Measurements from ENCODE around the gene BLNK. TPM values are rescaled to one million over a fixed set of nuclear protein-coding genes. Genes with fewer than 3 reads are reported as not detected.

Gene BLNK
- total RNA-seq, 1 experiment from 2014 or later = 1.1 TPM

DNA sequence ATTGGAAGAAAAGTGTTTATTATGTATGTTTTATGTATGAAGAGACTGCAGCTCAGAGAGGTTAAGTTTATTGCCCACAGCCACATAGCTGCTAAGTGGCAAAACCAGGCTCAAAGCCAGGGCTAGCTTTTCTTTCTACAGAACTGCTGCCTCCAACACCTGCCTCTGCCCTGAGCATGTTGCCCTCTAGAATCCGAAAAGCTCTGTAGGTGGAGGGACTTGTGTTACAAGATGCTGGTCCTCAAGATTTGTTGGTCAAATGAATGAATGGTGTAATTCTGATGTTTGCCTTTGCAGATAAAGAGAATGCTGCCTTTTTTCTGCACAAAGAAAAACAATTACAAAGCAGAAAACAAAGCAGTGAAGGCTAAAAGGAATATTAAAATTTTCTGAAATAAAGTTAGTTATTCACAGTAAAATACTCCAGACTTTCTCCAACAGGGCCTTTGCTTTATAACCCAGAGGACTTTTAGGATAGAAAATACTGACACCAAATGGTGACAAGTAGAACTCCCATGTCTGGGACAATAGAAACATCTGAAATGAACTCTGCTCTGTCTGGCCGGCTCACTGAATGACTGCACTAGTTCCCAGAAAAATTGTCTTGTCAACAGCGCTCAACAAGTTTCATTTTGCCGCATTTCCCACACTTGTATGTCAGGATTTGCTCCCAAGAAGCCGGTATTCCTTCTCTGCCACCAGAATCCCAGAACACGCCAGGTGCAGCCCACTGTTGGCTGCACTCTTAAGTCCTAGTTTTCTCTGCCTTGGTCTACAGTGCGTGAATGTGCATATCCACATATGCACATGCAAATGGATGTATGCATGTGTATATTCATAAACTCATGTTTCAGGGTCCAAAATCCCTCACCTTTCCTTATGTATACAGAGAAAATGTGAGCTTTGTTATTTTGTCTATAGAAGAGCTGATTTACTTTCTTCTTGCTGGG, 21.9 kb upstream of the BLNK start:
- CTCF ChIA-PET = interaction anchor here (0.6 to 7.7 kb wide), 47 partner anchors 9 to 798 kb away, joined by 3 to 250 read pairs (median 4); partner anchors contain the start of genes BLNK, DNTT and TCTN3
- no peaks in the 10 kb centered on the region for H3K36me3 Mint-ChIP-seq (ENCODE audit: insufficient read depth, unreplicated experiment)
- BruUV-seq (replicated peaks) = no TSS peak
- DNase-seq (ENCODE audit: unreplicated experiment) = peak; percentile 61
- no peak overlapping the region for H3K4me3 Mint-ChIP-seq (ENCODE audit: unreplicated experiment)
- H3K9me3 Mint-ChIP-seq (ENCODE audit: unreplicated experiment) = no peaks in the 10 kb centered on the region
- POLR2A ChIA-PET = interaction anchor here (0.5 to 1.3 kb wide), 4 partner anchors 22 to 134 kb away, joined by 3 to 5 read pairs (median 4); partner anchors contain the start of gene BLNK
- TF ChIP-seq, protein P1, sequence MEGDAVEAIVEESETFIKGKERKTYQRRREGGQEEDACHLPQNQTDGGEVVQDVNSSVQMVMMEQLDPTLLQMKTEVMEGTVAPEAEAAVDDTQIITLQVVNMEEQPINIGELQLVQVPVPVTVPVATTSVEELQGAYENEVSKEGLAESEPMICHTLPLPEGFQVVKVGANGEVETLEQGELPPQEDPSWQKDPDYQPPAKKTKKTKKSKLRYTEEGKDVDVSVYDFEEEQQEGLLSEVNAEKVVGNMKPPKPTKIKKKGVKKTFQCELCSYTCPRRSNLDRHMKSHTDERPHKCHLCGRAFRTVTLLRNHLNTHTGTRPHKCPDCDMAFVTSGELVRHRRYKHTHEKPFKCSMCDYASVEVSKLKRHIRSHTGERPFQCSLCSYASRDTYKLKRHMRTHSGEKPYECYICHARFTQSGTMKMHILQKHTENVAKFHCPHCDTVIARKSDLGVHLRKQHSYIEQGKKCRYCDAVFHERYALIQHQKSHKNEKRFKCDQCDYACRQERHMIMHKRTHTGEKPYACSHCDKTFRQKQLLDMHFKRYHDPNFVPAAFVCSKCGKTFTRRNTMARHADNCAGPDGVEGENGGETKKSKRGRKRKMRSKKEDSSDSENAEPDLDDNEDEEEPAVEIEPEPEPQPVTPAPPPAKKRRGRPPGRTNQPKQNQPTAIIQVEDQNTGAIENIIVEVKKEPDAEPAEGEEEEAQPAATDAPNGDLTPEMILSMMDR (IDR thresholded peaks at IDR 0.05; ENCODE audit: unreplicated experiment) = peak; percentile 43
- H3K4me1 Mint-ChIP-seq (ENCODE audit: insufficient read depth, unreplicated experiment) = no peaks in the 10 kb centered on the region
- H3K27ac Mint-ChIP-seq (ENCODE audit: low read depth, unreplicated experiment) = no peak overlapping the region
- intact Hi-C loops (cut with micrococcal nuclease) = loop anchor here (1.0 kb wide), 3 partner anchors 64 to 276 kb away; no protein-coding TSS in a partner anchor
- H3K27me3 Mint-ChIP-seq (ENCODE audit: insufficient read depth, unreplicated experiment) = peaks cover 8% of the 10 kb centered on the region

DNA sequence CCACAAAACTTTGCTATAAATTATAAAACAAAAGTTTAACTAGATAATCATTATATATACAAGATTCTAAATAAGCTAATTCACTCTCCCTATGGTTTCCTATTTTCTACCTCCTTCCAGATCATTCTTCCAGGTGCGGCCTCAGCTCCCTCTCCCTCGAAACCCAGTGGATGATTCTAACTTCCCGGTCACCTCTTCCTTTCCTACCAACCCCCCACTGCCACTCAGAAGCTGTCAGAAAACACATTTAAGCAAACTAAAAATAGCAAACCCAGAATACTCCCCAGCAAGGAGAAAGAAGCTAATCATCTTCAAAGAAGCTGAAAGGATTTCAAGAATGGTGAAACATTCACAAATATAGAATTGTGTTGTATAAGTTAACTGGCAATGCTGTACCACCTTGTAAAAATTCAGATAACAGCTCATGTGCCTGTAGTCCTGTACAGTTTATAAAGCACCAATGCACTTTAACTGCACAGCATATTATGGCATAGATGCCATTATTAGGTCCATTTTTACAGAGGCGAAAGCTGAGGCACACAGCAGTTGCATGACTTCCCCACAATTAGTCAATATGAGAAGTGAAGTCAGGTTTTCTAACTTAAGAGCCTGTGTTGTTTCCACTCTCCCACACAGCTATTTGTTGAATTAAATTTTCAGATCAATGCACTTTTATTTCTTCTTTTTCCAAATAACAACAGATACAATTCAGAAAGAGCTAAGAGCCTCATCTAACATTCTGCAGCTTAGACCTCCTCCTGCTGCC, 19.2 kb upstream of the BLNK start:
- H3K36me3 Mint-ChIP-seq (ENCODE audit: insufficient read depth, unreplicated experiment) = no peaks in the 10 kb centered on the region
- no peak for DNase-seq (ENCODE audit: unreplicated experiment)
- peaks cover 11% of the 10 kb centered on the region for H3K4me1 Mint-ChIP-seq (ENCODE audit: insufficient read depth, unreplicated experiment)
- TF ChIP-seq, protein P1 (IDR thresholded peaks at IDR 0.05; ENCODE audit: unreplicated experiment) = no peak
- ChIA-PET CTCF (interaction anchor here (0.7 to 7.7 kb wide), 18 partner anchors 17 to 603 kb away, joined by 3 to 250 read pairs (median 4); partner anchors contain the start of genes BLNK, CC2D2B and TCTN3), POLR2A (interaction anchor here (0.6 to 1.7 kb wide), 4 partner anchors 15 to 291 kb away, joined by 3 to 5 read pairs (median 4); partner anchors contain the start of gene BLNK)
- BruUV-seq (replicated peaks) = no TSS peak
- H3K9me3 Mint-ChIP-seq (ENCODE audit: unreplicated experiment) = no peaks in the 10 kb centered on the region
- H3K27ac Mint-ChIP-seq (ENCODE audit: low read depth, unreplicated experiment) = no peak overlapping the region
- H3K27me3 Mint-ChIP-seq (ENCODE audit: insufficient read depth, unreplicated experiment) = no peaks in the 10 kb centered on the region
- no peak overlapping the region for H3K4me3 Mint-ChIP-seq (ENCODE audit: unreplicated experiment)
- intact Hi-C loops (cut with micrococcal nuclease) = no loop called here

DNA sequence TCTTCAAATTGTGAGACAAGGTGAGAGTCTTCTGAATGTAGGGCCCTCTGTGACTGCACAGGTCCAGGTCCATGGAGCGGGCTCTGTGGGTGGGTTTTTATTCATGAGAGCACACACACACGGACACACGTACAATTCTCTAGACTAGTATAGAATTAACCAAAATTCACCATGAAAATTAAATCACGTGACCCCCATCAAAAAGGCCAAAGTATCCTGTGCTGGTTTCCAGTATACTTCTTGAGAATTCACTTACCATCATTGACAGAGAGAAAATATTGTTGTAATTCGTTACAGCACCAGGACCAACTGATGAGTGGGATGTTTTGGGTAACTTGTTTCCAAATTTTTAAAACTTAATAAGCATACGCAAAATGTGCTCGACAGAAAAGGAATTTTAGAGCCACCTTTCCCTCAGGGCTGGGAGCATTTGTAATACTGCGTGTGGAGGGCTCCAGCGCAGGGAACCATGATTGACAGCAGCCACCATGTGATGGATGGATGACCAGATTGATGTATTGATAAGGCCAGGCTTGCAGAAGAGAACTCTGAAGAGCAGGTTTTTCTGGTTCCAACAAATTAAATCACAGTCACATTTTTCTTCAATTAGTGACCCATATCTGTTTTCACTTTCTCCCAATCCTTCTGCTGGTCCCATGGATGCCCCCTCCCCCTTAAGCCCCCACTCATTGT, 18.0 kb upstream of the BLNK start:
- TF ChIP-seq, protein P1 (IDR thresholded peaks at IDR 0.05; ENCODE audit: unreplicated experiment) = no peak
- Mint-ChIP-seq H3K27me3 (ENCODE audit: insufficient read depth, unreplicated experiment) (no peaks in the 10 kb centered on the region), H3K27ac (ENCODE audit: low read depth, unreplicated experiment) (no peak overlapping the region), H3K4me1 (ENCODE audit: insufficient read depth, unreplicated experiment) (peaks cover 11% of the 10 kb centered on the region), H3K9me3 (ENCODE audit: unreplicated experiment) (no peaks in the 10 kb centered on the region), H3K36me3 (ENCODE audit: insufficient read depth, unreplicated experiment) (no peaks in the 10 kb centered on the region), H3K4me3 (ENCODE audit: unreplicated experiment) (no peak overlapping the region)
- POLR2A ChIA-PET = no interaction called here
- no peak for DNase-seq (ENCODE audit: unreplicated experiment)
- CTCF ChIA-PET = interaction anchor here (3.1 kb wide), 1 partner anchor 59 kb away, joined by 41 read pairs; no protein-coding TSS in a partner anchor
- BruUV-seq (replicated peaks) = no TSS peak
- intact Hi-C loops (cut with micrococcal nuclease) = no loop called here

Measured in MCF 10A (cell line).